K562 (cell line): ENCODE results near the gene PHETA2. TPM values are rescaled to one million over a fixed set of nuclear protein-coding genes. Genes with fewer than 3 reads are reported as not detected.

Source experiments
- BHLHE40 ChIP-seq: IDR thresholded peaks from 2 replicates; pipeline ENCODE4 v1.6.1; 2011; ENCODE audit warnings: low read length, improper control_type of control experiment
- HNRNPLL ChIP-seq: fragments of 200-400 bp; formaldehyde crosslinking; IDR thresholded peaks from 2 replicates; pipeline ENCODE4 v1.6.1; 2017; ENCODE audit warnings: low read length, low read depth, mild to moderate bottlenecking; ENCODE audit not compliant: poor library complexity, severe bottlenecking
- MYC ChIP-seq, 2 experiments: fragments of 250-450 bp in 1 of 2; sonication (Bioruptor Pico) in 1 of 2; IDR thresholded peaks; 2 replicates each; pipeline versions ENCODE4 v1.5.1 to v1.6.1; 2012 to 2021; ENCODE audit warnings: low read depth in 2 of 2, borderline replicate concordance in 1 of 2, improper control_type of control experiment in 1 of 2, low read length in 1 of 2, mild to moderate bottlenecking in 1 of 2, moderate library complexity in 1 of 2
- PYGO2 ChIP-seq: fragments of 450-650 bp; IDR thresholded peaks from 2 replicates; pipeline ENCODE4 v1.6.1; 2016; ENCODE audit warnings: mild to moderate bottlenecking, missing genetic modification characterization, moderate library complexity, missing compliant biosample characterization
- RFX5 ChIP-seq: IDR thresholded peaks from 2 replicates; pipeline ENCODE4 v1.6.1; 2011; ENCODE audit warnings: low read depth, mild to moderate bottlenecking, improper control_type of control experiment, low read length
- TAL1 ChIP-seq: fragments of 450-650 bp; IDR thresholded peaks from 2 replicates; pipeline ENCODE4 v1.6.1; 2016; ENCODE audit warnings: mild to moderate bottlenecking
- TGIF2 ChIP-seq: sonication (generic); formaldehyde crosslinking; IDR thresholded peaks from 2 replicates; pipeline ENCODE4 v1.8.1; 2022; ENCODE audit warnings: mild to moderate bottlenecking, missing genetic modification reagents, moderate library complexity
- ZC3H8 ChIP-seq: fragments of 450-650 bp; IDR thresholded peaks from 2 replicates; pipeline ENCODE4 v1.6.1; 2017
- ZNF134 ChIP-seq: fragments of 250-450 bp; sonication (Bioruptor Pico); conservative IDR thresholded peaks from 2 replicates; pipeline ENCODE4 v1.4.0; 2020
- ZNF696 ChIP-seq: fragments of 250-450 bp; sonication (Bioruptor Pico); conservative IDR thresholded peaks from 2 replicates; pipeline ENCODE4 v1.4.0; 2020; ENCODE audit warnings: mild to moderate bottlenecking, moderate library complexity
- ZNF76 ChIP-seq: fragments of 250-450 bp; sonication (Bioruptor Pico); IDR thresholded peaks from 2 replicates; pipeline ENCODE4 v1.4.0; 2020; ENCODE audit warnings: mild to moderate bottlenecking, moderate library complexity, borderline replicate concordance
- polyA plus RNA-seq, 8 experiments: library from polyadenylated mRNA; depleted of rRNA in 4 of 8; stranded (reverse) in 5 of 8; unstranded in 3 of 8; fragments of >200 nt; fragmentation: Nextera tagmentation in 2 of 8; fragmentation: Illumina TruSeq in 1 of 8; extraction: Ambion mirVana in 2 of 8; extraction: Trizol in 1 of 8; gene quantifications; 2 replicates each; pipeline versions ENCODE4 v1.2.1 to v1.2.3, GENCODE V29; 2011 to 2014; ENCODE audit warnings: inconsistent platforms in 1 of 8, missing spikeins in 1 of 8
- total RNA-seq, 7 experiments: library from RNA; depleted of rRNA in 6 of 7; stranded (reverse); fragments of >200 nt in 6 of 7; fragmentation: Illumina TruSeq in 2 of 7; extraction: Trizol in 2 of 7; gene quantifications; 2 replicates each; pipeline versions ENCODE4 v1.2.1 to v1.2.3, GENCODE V29; 2011 to 2021; ENCODE audit warnings: low replicate concordance in 1 of 7
- TF ChIP-seq, protein P1 (sequence below): fragments of 250-450 bp; sonication (Bioruptor Pico); IDR thresholded peaks from 2 replicates; pipeline ENCODE4 v1.4.0; 2020; ENCODE audit warnings: mild to moderate bottlenecking
- TF ChIP-seq, protein P2 (sequence below), 2 experiments: fragments of 450-650 bp in 1 of 2; sonication (generic) in 1 of 2; formaldehyde crosslinking in 1 of 2; IDR thresholded peaks; 2 replicates each; pipeline versions ENCODE4 v1.7.1 to v1.9.0; 2016 to 2022; ENCODE audit warnings: inconsistent platforms in 1 of 2, mild to moderate bottlenecking in 1 of 2, missing genetic modification reagents in 1 of 2
- TF ChIP-seq, protein P3 (sequence below): fragments of 250-450 bp; sonication (Bioruptor Pico); IDR thresholded peaks from 2 replicates; pipeline ENCODE4 v1.8.0; 2021; ENCODE audit warnings: moderate library complexity, mild to moderate bottlenecking, inconsistent platforms

PHETA2 gene
- total and polyA plus RNA-seq, 9 of the 15 experiments (the other 6 are each of a cell fraction or from before 2014, with no cell fraction given) = 0.07 to 0.22 (median 0.08) TPM; not detected in 5

DNA sequence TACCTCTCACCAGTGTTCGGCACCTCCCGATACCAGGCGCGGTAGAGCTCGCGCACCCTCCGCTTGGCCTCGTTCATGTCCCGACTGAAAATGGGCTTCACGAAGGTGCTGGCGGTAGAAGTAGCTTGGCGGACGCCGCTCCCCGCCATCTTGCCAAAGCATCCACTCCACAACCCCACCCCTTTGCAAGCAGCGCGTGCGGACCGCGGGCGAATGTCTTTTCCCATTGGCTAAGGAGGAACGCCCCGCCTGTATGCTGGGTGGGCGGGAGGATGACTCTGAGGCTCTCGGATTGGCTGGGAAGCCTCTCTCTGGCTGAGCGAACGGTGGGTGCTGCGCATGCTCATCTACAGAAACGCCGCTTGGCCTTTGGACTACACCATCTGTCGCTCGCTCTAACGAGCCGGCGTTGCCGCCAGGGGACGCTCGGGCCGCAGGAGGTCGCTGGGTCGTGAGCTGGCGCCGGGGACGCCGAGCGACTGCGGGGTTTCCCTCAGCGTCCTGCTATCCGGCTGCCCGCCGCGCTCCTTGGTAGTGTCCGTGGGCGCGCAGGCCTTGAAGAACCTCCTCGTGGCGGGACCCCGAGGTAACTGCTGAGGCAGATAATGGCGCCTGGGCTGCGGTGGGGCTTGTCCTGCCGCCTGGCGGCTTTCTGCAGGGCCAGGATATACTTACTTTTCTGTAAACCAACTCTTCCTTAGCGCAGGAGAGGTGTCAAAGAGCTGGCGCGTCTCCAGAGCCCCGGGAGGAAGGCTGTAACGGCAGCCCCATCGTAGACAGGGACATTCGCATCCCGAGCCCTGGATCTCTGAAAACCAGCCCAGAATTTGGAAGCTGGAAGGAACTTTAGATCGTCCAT lies 16.8 kb downstream of the PHETA2 start, which contains the start of gene NDUFA6 (continued):
- TF ChIP-seq, protein P1, sequence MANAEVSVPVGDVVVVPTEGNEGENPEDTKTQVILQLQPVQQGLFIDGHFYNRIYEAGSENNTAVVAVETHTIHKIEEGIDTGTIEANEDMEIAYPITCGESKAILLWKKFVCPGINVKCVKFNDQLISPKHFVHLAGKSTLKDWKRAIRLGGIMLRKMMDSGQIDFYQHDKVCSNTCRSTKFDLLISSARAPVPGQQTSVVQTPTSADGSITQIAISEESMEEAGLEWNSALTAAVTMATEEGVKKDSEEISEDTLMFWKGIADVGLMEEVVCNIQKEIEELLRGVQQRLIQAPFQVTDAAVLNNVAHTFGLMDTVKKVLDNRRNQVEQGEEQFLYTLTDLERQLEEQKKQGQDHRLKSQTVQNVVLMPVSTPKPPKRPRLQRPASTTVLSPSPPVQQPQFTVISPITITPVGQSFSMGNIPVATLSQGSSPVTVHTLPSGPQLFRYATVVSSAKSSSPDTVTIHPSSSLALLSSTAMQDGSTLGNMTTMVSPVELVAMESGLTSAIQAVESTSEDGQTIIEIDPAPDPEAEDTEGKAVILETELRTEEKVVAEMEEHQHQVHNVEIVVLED (CRISPR knock-in tag) = 0 out of 2 replicates have a peak, but pooled peaks have one; percentile 43
- TF ChIP-seq TGIF2 (CRISPR knock-in tag) (no peak), ZNF134 (CRISPR knock-in tag) (no peak), MYC (IDR thresholded peaks at IDR 0.05; ENCODE audit: low read depth, low read length) (peak; percentile 48), MYC (CRISPR knock-in tag; IDR thresholded peaks at IDR 0.05; ENCODE audit: borderline replicate concordance, low read depth) (0 out of 2 replicates have a peak, but pooled peaks have one; percentile 39), PYGO2 (tag) (no peak), RFX5 (no peak), TAL1 (no peak), HNRNPLL (peak; percentile 31), ZNF696 (CRISPR knock-in tag) (no peak), BHLHE40 (peak; percentile 92), ZC3H8 (no peak), ZNF76 (CRISPR knock-in tag) (no peak)
- TF ChIP-seq, protein P2, sequence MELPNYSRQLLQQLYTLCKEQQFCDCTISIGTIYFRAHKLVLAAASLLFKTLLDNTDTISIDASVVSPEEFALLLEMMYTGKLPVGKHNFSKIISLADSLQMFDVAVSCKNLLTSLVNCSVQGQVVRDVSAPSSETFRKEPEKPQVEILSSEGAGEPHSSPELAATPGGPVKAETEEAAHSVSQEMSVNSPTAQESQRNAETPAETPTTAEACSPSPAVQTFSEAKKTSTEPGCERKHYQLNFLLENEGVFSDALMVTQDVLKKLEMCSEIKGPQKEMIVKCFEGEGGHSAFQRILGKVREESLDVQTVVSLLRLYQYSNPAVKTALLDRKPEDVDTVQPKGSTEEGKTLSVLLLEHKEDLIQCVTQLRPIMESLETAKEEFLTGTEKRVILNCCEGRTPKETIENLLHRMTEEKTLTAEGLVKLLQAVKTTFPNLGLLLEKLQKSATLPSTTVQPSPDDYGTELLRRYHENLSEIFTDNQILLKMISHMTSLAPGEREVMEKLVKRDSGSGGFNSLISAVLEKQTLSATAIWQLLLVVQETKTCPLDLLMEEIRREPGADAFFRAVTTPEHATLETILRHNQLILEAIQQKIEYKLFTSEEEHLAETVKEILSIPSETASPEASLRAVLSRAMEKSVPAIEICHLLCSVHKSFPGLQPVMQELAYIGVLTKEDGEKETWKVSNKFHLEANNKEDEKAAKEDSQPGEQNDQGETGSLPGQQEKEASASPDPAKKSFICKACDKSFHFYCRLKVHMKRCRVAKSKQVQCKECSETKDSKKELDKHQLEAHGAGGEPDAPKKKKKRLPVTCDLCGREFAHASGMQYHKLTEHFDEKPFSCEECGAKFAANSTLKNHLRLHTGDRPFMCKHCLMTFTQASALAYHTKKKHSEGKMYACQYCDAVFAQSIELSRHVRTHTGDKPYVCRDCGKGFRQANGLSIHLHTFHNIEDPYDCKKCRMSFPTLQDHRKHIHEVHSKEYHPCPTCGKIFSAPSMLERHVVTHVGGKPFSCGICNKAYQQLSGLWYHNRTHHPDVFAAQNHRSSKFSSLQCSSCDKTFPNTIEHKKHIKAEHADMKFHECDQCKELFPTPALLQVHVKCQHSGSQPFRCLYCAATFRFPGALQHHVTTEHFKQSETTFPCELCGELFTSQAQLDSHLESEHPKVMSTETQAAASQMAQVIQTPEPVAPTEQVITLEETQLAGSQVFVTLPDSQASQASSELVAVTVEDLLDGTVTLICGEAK (IDR thresholded peaks at IDR 0.05) = no peak
- TF ChIP-seq, protein P2 (CRISPR knock-in tag; IDR thresholded peaks at IDR 0.05) = no peak
- TF ChIP-seq, protein P3, sequence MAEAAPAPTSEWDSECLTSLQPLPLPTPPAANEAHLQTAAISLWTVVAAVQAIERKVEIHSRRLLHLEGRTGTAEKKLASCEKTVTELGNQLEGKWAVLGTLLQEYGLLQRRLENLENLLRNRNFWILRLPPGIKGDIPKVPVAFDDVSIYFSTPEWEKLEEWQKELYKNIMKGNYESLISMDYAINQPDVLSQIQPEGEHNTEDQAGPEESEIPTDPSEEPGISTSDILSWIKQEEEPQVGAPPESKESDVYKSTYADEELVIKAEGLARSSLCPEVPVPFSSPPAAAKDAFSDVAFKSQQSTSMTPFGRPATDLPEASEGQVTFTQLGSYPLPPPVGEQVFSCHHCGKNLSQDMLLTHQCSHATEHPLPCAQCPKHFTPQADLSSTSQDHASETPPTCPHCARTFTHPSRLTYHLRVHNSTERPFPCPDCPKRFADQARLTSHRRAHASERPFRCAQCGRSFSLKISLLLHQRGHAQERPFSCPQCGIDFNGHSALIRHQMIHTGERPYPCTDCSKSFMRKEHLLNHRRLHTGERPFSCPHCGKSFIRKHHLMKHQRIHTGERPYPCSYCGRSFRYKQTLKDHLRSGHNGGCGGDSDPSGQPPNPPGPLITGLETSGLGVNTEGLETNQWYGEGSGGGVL (CRISPR knock-in tag) = no peak
